Left ventricle myocardium inferior (tissue), 1 donor: ENCODE results near the gene DMXL2. TPM values are rescaled to one million over a fixed set of nuclear protein-coding genes. Genes with fewer than 3 reads are reported as not detected.
"Not testable (repeated sequence)": the region's sequence is repeated elsewhere in the genome, so short reads cannot be mapped to it uniquely, and the experiment has no call there.

Source experiments
- DNase-seq: peaks from one replicate; pipeline ENCODE4 v3.0.0-alpha.2; 2020
- H3K27ac ChIP-seq: fragments of 200-600 bp; replicated peaks from 2 replicates; pipeline ENCODE4 v1.8.0; 2021
- H3K27me3 ChIP-seq: fragments of 200-600 bp; 2 replicates; pipeline ENCODE4 v1.8.0; 2021; ENCODE audit warnings: low read depth
- H3K36me3 ChIP-seq: fragments of 200-600 bp; 2 replicates; pipeline ENCODE4 v1.8.0; 2021
- H3K4me1 ChIP-seq: fragments of 200-600 bp; 2 replicates; pipeline ENCODE4 v1.8.0; 2021
- H3K4me3 ChIP-seq: fragments of 200-600 bp; 2 replicates; pipeline ENCODE4 v1.8.0; 2021; ENCODE audit warnings: mild to moderate bottlenecking, moderate library complexity
- H3K9me3 ChIP-seq: fragments of 200-600 bp; replicated peaks from 2 replicates; pipeline ENCODE4 v1.8.0; 2021
- CTCF ChIP-seq: fragments of 200-600 bp; IDR thresholded peaks from 2 replicates; pipeline ENCODE4 v1.8.0; 2021; ENCODE audit warnings: antibody characterized with exemption, mild to moderate bottlenecking, borderline replicate concordance
- intact Hi-C: fragments of 100-400 bp; cut with micrococcal nuclease; formaldehyde crosslinking; loops from one replicate; pipeline ENCODE4 v1.11.0; 2022
- total RNA-seq: library from RNA; stranded (reverse); fragmentation: NEBNext Ultra II Directional; extraction: Animal tissue kit (Norgen Biotek cat#: 25700); gene quantifications from one replicate; pipeline ENCODE4 v1.2.1, GENCODE V29; 2021
- donor health status: DM: no; HTN: yes; CAD: no; lungs with severe emphysema.

DMXL2 gene
- total RNA-seq, 1 donor from 2014 or later = 7.4 TPM

DNA sequence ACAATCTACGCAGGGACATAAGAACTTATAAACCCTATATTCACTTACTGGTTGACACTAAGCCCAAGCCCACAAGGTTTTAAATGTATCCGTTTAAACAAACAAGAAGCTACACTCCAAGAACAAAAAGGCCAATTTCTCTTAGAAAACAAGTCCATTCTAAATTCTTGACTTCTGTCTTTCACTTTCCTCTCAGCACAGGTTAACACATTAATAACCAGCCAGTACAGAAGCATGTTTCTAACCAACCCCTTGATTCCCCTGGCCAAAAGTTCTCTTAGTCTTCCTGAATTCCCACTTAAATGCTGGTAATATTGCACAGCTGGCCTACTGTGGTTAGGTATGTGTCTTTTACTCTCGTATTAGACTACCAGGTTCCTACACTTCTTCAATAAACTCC, 4.7 kb downstream of the DMXL2 start:
- TF ChIP-seq CTCF = no peak
- H3K27me3 ChIP-seq = no peaks in the 10 kb centered on the region
- no peak overlapping the region for H3K4me3 ChIP-seq
- H3K9me3 ChIP-seq = peaks cover 1% of the 10 kb centered on the region
- peaks cover 19% of the 10 kb centered on the region for H3K4me1 ChIP-seq
- H3K27ac ChIP-seq = no peak overlapping the region
- no peaks in the 10 kb centered on the region for H3K36me3 ChIP-seq
- DNase-seq = no peak
- intact Hi-C loops = no loop called here

- Histone ChIP-seq H3K9me3 (peaks cover 13% of the 10 kb centered on the region), H3K36me3 (no peaks in the 10 kb centered on the region), H3K27me3 (no peaks in the 10 kb centered on the region), H3K27ac (no peak overlapping the region), H3K4me3 (no peak overlapping the region), H3K4me1 (no peaks in the 10 kb centered on the region)
- TF ChIP-seq CTCF = no peak
- DNase-seq = no peak
- intact Hi-C loops = no loop called here
These were observed 8.6 kb downstream of the DMXL2 start for GRCh38 chr15:51613951-51614350.

DNA sequence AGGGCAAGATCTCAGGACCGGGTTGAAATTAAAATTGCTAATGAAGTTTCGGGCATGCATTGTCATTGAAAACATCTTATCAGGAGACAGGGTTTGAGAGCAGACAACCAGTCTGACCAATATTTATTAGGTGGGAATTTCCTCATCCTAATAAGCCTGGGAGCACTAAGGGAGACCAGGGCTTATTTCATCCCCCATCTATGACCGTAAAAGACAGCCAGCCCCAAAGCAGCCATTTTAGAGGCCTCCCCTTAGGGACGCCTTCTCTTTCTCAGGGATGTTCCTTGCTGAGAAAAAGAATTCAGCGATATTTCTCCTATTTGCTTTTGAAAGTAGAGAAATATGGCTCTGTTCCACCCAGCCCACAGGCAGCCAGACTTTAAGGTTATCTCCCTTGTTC, 9.9 kb downstream of the DMXL2 start:
- H3K27me3 ChIP-seq, H3K36me3 ChIP-seq, DNase-seq, H3K4me1 ChIP-seq, H3K27ac ChIP-seq, H3K4me3 ChIP-seq, intact Hi-C loops: not testable (repeated sequence)
- H3K9me3 ChIP-seq = peaks cover 13% of the 10 kb centered on the region

- DNase-seq, H3K27me3 ChIP-seq, H3K36me3 ChIP-seq, H3K4me3 ChIP-seq, H3K4me1 ChIP-seq, intact Hi-C loops, H3K27ac ChIP-seq, H3K9me3 ChIP-seq: not testable (repeated sequence)
These were observed 19.1 kb downstream of the DMXL2 start for GRCh38 chr15:51603462-51603948.

DNA sequence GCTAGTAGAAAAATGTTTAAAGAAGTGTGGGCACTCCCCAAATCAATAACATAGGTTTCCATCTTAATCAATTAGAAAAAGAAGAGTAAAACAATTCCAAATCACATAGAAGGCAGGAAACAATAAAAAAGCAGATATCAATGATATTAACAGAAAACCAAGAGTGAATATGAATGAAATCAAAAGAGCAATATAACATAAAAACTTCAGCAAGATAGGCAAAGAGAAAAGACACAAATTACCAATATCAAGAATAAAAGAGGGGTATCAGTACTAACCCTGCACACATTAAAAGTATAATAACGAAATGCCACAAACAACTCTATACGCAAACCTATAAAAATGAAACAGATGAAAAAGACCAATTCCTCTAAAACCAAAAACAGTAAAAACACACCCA, 19.6 kb downstream of the DMXL2 start:
- Histone ChIP-seq H3K36me3 (no peaks in the 10 kb centered on the region), H3K4me1 (no peaks in the 10 kb centered on the region), H3K27ac (no peak overlapping the region), H3K9me3 (no peaks in the 10 kb centered on the region), H3K4me3 (no peak overlapping the region), H3K27me3 (no peaks in the 10 kb centered on the region)
- no peak for TF ChIP-seq CTCF
- intact Hi-C loops = no loop called here
- no peak for DNase-seq

DNA sequence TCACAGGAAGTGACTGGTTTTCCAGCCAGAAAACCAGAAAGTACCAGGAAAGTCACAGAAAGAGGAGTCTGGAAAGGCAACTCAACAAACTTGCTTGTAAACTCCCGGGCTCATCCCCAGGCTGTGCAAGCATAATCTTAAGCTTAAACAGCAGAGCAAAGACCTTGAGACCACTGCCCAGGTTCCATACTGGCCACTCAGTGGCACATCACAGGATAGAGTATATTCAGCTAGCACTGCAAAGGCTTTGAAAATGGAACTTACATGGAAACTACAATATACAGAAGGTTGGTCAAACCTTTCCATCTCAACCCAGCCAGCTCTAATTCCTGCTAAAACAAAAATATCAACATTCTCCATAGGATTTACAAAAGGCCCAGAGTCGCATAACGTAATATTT, 20.1 kb downstream of the DMXL2 start:
- no peak for DNase-seq
- H3K27me3 ChIP-seq = no peaks in the 10 kb centered on the region
- no peaks in the 10 kb centered on the region for H3K36me3 ChIP-seq
- no peaks in the 10 kb centered on the region for H3K4me1 ChIP-seq
- no peak overlapping the region for H3K4me3 ChIP-seq
- no peak overlapping the region for H3K27ac ChIP-seq
- H3K9me3 ChIP-seq = no peaks in the 10 kb centered on the region
- TF ChIP-seq CTCF = no peak
- intact Hi-C loops = no loop called here

DNA sequence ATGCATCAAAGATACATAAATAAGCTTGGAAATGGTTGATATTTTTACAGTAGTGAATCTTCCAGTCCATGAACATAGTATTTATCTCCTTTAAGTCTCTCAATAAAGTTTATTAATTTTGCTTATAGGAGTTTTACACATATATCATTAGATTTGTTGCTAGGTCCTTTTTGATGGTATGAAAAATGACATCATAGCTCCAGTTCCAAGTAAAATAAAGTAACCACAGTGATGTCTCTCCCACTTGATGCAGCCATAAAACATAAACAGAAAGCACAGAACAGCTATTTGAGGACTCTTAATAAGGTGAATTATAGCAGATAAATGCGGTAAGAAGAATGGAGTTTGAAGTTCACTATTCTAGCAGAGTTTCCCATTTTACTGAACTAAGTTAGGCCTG, 20.8 kb downstream of the DMXL2 start:
- H3K4me3 ChIP-seq = no peak overlapping the region
- no peaks in the 10 kb centered on the region for H3K27me3 ChIP-seq
- H3K27ac ChIP-seq = no peak overlapping the region
- TF ChIP-seq CTCF = no peak
- no peaks in the 10 kb centered on the region for H3K9me3 ChIP-seq
- intact Hi-C loops = no loop called here
- no peaks in the 10 kb centered on the region for H3K36me3 ChIP-seq
- no peak for DNase-seq
- no peaks in the 10 kb centered on the region for H3K4me1 ChIP-seq
